ENCODE measurements around the gene KLHDC10.
"Not testable (repeated sequence)": the region's sequence is repeated elsewhere in the genome, so short reads cannot be mapped to it uniquely, and the experiment has no call there.

The KLHDC10 gene

DNA sequence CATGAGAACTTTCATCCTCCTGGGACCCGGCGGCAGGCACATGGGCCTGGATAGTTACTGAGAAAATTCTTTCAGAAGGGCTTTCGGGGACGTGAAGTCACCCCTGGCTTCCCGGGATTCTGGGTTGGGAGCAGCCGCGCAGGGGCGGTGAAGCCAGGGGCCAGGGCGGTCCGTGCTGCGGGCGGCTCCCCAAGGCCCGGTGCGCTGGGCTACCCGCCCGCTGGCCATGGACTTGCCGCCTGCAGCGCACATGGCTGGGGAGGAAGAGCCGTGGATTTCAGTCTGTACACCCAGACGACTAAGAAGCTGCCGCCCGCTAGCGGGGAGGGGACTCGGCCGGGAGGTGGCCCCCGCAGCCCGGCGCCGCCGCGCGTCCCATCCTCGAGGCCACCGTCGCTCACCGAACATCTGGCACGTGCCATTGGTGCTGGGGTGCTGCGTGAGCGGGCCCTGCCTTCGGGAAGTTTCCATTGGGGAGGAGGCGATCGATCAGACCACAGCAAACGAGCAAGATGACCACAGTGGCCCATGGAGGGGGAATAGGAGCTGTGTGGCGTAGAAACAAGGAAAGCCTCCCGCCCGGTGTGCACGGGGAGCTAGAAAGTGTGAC lies 70.3 kb downstream of the KLHDC10 start:
- no peak for DNase-seq (ENCODE audit: low read depth, low spot score)

DNA sequence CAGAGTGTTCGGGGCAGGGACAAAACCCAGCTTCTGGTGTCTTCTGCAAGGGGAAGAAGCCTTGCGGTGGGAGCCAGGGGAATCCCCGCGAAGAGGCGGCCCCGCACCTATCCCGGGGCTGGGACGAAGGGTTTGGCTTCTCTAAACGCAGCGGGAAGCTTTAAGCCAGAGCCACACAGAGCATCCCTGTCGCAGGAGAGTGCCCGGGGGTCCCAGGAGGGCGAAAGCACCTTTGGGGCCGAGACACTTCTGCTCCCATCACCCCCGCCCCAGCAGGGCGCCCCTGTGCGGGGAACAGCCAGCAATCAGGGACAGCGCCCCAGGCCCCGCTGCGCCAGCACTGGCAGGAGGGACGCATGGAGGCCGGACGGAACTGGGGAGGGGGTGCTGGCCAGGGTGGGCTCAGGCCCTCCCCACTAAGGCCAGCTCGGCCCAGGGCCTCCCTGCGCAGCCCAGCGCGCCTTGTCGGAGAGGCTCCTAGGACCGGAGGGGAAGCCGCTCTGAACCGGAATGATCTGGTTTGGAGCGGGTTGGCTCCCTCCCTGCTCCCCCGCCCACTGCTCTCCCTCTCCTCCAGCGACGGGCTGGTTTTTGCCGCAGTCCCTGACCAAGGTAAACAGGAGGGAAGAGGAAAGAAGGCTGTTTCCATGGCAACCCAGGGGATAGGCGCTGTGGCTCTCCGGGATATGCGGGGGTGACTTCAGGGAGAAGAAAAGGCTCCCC lies 71.0 kb downstream of the KLHDC10 start:
- no peak for DNase-seq (ENCODE audit: low read depth, low spot score)

DNA sequence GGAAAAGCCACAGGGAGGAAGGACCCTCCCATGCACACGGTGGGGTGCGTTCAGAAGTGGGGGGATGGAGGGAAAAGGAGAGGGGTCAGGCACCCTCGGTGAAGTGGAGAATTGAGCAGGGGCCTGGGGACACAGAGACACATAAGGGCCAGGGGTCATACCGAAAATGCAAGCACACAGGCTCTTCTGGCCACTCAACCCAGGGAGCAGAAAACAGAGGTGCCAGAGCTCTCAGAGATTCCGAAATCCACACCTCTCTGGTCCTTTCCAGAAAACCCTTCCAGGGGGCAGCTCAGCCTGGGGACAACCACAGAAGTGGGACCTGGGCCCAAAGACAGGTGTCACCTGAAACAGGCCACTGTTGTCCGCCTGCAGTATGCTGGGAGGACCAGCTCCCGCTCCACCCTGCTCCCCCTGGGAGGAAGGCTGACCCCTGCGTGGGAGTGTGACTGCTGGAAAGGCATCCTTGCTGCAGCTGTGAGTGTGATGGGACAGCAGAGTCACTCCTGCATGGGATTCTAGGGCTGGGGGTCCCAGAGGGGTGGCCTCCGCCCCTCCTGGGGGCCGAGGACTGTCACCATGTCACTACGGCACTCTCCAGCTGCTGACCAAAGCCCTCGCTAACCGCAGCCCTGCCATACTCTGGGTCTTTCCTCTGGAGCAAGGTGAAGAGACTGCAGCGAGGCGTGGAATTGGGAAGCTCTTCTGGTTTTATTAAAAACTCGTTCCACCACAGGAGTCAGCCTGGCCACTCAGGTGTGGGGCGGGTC lies 71.7 kb downstream of the KLHDC10 start:
- DNase-seq (ENCODE audit: low read depth, low spot score): no peak

DNA sequence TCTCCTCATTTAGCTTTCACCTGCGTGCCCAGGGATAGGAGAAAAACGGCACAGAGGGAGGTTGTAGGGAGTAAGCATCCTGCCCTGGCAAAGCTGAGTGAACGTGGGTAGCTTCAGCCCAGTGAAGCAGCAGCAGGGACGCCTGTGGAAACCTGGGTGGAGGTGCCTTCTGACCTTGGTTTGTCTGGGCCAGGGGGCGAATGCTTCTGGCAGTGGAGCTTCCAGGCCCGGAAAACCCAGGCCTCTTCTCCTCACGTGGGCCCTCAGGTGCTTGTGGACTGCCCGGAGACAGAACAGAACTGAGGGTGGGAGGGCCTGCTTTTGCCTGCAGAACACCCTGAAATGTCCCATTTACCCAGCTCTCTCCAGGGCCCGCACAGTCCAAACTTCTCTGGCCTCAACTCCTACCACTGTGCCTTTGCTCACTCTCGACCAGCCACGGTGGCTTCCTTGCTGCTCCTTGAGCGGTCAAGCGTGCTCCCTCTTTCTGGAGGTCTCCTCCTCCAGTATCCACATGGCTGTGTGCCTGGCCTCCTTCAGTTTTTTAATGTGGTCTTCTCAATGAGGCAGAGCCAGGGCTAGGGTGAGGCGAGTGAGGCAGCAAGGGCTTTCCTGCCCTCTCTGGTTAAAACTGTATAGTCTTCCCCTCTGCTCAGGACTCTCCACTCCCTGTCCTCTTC lies 72.5 kb downstream of the KLHDC10 start:
- DNase-seq (ENCODE audit: low read depth, low spot score): no peak

DNA sequence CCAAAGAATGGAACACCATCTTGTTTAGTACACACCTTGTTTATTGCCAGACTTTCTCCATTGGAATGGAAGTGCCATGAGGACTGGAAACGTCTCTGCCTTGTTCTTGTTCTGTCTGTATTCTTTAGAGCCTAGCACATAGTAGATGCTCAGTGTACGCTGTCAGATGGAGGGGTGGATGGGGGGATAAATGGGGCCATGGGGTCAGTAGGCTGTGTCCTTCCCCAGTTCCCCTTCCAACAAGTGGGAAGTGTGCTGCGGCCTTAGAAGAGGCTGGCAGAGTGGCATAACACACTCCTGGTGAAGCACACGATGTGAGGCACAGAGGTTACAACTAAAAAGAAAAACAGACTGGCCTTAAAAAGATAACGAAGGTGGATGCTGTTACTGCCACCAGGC lies 73.0 kb downstream of the KLHDC10 start:
- no peak for DNase-seq (ENCODE audit: low read depth, low spot score)

DNA sequence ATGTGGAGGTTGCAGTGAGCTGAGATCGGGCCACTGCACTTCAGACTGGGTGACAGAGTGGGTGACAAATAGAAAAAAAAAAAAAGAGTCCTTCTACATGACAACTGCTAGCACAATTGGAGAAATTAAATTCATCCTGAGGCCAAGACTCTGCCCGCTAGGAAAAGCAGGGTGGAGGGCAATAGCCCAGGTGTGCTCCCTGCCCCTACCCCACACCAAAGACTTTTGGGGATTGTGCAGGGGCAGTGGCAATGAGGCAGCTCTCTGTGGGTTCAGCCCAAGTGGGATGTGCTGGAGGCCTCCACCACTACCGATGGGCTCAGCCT lies 73.6 kb downstream of the KLHDC10 start:
- DNase-seq (ENCODE audit: low read depth, low spot score): no peak

DNA sequence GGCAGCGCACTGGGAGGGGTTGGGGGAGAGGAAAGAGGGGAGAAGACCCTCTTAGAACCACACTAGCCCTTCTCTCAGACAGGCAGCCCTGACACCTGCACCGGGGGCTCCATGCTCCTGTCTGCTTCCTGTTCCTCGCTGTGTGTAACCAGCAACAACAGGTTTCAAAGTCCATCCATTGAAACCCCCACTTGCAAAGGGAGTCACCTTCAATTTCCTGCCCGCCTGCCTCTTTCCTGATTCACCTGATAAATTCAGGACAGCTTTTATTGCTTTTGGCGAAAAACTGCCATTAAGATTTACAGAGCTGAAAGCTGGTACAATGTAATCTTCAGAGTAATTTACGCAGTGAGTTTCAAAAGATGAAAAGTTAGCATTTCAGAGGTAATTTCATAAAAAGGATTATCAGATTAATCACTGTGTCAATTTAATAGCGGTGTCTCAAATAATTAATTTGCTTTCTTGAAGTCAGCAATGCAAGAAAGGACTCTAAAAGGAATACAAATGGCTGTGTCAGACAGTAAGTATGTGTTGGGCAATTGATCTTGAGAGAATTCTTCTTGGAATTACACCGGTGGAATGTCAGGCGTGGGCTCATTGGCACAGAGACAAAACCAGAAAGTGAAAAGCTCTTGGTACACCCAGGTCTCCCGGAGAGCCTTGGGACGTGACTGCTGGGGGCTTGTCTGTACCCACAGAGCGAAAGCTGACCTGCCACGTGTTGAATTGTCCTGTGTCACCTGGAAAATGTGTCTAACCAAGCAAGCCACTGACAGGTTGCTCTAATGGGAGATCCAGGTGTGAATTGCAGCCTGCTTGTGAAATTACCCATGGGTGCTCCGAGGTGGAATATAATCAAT lies 74.2 kb downstream of the KLHDC10 start:
- no peak for DNase-seq (ENCODE audit: low read depth, low spot score)

DNA sequence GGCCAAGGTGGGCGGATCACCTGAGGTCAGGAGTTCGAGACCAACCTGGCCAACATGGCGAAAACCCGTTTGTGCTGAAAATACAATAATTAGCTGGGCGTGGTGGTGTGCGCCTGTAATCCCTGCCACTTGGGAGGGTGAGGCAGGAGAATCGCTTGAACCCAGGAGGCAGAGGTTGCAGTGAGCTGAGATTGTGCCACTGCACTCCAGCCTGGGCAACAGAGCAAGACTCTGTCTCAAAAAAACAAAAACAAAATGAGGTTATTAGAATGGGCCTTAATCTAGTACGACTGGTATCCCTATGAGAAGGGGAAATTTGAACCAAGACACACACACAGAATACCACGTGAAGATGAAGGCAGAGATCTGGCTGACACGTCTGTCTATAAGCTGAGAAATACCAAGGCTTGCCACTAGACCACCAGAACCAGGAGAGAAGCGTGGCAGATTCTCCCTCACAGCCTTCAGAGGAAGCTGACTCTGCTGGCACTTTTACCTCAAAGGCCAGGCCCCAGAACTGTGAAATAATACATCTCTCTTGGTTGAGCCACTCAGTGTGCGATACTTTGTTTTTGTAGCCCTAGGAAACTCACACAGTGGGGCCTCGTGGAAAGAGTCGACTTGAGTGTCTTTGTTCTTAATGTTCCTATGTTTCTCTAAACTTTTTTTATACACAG lies 75.2 kb downstream of the KLHDC10 start:
- DNase-seq (ENCODE audit: low read depth, low spot score): no peak

DNA sequence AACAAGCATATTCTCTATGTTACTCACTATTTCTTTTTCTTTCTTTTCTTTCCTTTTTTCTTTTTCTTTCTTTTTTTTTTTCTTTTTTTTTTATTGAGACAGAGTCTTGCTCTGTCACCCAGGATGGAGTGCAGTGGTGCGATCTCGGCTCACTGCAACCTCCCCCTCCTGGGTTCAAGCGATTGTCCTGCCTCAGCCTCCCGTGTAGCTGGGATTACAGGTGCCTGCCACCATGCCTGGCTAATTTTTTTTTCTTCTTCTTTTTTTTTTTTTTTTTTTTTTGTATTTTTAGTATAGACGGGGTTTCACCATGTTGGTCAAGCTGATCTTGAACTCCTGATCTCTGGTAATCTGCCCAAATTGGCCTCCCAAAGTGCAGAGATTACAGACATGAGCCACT lies 75.8 kb downstream of the KLHDC10 start:
- not testable (repeated sequence) for DNase-seq (ENCODE audit: low read depth, low spot score)

DNA sequence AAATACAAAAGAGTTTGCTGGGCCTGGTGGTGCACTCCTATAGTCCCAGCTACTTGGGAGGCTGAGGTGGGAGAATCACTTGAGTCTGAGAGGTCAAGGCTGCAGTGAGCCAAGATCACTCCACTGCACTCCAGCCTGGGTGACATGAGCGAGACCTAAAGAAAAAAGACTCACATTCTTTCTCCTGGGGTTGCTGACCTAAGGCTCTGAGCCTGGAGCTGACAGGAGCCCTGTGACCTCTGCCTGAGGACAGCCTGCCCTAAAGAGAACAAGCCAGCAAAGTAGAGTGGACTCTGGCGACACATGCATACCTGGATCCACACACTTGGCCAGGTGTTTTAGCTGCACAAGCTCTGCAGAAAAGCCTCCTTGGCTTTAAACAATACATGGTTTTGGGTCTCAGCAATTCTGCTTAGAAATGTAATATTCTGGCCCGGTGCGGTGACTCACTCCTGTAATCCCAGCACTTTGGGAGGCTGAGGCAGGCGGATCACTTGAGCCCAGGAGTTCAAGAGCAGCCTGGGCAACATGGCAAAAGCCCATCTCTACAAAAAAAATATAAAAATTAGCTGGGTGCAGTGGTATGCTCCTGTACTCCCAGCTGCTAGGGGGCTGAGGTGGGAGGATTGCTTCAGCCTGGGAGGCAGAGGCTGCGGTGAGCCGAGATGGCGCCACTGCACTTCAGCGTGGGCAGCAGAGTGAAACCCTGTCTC lies 76.5 kb downstream of the KLHDC10 start:
- DNase-seq (ENCODE audit: low read depth, low spot score): no peak

DNA sequence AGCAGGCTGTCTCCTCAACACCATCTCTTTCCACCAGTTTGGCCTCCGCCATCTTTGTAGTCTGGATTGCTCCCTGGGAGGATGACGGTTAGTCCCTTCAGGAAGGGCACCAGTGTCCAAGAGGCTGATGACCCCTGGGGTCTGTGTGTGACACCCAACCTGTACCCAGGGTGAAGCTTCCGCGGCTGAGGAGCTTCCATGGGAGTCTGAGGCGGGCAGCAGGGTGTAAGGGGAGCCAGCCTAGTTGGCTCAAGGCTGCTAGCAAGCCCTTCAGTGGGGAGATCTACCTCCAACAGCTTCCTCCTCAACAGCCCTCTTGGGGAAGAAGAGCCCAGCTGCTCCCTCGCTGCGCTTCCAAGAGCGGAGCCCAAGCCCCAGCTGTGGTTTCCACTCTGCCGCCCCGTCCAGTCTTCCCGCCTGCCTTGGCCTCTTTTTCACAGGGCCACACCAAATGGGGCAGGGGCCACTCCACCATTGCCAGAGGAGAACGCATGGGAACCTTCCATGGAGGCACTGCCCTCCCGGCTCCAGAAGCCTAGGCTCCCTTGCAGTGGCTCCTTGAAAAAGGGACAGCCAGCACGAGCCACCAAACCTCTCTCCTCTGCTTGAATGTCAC lies 77.5 kb downstream of the KLHDC10 start:
- DNase-seq (ENCODE audit: low read depth, low spot score): no peak

DNA sequence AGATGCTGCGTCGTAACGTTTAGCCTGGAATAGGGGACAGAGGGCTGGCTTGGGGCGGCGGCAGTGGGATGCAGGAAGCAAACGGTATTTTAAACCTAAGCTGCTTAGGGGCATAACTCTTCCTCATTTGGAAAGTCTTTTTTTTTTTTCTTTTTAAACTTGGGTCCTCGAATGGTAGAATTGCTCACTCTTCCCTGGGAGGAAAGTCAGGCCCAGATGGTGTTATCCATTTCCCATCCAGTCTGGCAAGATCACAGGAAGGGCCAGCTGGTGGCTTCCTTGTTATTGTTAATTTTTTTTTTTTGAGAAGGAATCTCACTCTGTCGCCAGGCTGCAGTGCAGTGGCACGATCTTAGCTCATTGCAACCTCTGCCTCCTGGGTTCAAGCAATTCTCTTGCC lies 78.2 kb downstream of the KLHDC10 start:
- DNase-seq (ENCODE audit: low read depth, low spot score): no peak

DNA sequence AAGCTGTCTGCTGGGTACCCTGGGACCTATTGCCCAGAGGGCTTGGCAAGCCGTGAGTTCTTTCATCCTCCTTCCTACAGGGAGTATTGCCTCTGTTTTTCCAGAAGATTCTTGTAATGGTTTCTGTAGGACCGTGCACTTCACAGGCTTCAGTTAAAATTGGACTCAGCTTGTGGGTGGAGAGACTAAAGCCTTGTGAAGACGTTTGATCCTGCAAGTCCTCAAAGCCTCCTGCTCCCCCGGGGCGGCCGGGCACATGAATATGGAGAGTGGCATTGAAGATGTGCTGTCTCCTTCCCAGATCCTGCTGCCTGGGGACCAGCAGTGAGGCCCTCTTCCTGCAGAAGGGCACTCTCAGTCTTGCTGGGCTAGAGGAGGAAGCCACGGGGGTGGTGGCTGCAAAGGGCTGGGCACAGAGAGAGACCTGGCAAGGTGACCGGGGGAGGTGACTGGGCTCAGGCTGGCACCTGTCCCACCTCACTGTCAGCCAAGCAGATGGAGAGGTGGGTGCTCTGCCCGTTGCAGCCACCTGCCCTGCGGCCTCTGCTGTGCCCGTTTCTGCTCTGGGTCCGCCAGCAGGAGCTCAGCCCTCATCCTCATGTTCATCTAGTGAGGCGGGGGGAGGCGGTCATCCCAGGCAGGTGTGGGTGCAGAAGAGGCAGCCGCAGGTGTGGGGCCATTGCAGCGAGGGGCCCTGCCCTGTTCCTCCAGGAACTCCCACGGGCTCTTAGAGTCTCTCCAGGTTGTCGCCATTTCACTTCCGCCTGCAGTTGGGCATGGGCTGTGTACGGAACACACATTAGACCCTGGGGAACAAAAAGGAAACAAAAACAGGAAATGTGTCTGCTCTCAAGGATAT lies 79.2 kb downstream of the KLHDC10 start:
- DNase-seq (ENCODE audit: low read depth, low spot score): no peak

DNA sequence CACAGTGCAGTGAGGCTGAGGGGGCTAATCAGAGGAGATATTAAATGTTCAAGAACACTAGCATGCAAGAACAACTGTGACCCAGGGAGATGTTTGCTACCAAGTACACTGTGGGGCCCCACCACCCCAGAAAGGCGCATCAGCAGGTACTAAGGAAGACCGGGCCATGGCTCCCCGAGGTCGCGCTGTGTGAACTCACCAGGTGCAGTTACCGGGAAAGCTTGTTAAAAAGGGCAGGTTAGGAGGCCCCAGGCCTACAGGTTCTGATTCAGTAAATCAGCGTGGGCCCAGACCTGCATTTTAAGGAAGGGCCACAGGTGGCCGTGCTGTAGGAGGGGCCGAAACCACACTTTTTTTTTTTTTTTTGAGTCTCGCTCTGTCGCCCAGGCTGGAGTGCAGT lies 80.3 kb downstream of the KLHDC10 start:
- DNase-seq (ENCODE audit: low read depth, low spot score): no peak

DNA sequence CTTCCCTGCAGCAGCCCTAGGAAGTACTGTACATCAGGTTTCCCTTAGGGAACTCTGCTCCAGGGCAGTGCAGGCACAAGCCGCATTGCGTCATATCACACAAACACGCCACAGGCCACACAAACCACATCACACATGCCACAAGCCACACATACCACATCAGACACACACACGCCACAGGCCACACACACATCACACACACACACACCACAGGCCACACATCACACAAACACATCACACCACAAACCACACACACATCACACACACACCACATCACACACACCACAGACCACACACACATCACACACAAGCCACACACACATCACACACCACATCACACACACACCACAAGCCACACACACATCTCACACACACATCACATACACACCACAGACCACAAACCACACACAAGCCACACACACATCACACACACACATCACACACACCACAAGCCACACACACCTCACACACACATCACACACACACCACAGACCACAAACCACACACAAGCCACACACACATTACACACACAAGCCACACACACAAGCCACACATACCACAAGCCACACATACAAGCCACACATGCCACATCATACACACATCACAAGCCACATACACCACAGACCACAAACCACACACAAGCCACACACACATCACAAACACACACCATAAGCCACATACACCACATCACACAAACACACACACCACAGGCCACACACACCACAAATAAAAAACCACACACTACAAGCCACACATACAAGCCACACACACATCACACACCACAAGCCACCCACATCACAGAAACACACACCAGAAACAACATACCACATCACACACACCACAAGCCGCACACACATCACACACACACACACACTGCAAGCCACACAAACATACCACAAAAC lies 81.5 kb downstream of the KLHDC10 start:
- no peak for DNase-seq (ENCODE audit: low read depth, low spot score)

DNA sequence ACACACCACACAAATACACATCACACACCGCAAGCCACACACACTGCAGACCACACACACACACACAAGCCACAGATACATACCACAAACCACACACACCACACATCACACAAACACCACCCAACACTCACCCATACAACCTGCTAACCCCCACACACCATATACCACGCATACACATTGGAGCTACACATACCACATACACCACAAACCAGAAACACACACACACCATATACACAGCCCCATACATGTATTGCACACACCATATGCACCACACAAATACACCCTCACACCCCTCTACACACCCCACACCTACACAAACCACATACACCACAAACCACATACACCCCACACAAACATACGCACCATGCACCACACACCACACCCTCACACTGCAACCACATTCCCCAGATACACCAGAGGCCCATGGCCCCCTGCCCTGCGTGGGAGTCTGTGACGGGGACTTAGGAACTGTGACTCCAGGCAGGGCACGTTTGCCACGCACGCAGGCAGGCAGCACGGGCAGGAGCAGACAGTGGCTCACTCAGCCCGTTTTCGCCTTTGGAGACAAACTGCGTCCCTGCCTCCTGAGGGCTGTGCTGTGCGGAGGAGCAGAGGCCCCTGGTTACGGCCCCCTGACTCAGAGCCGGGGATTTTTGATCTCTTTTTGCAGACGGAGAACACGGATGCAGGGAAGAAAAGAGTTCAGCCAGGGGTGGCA lies 82.3 kb downstream of the KLHDC10 start:
- DNase-seq (ENCODE audit: low read depth, low spot score): no peak

DNA sequence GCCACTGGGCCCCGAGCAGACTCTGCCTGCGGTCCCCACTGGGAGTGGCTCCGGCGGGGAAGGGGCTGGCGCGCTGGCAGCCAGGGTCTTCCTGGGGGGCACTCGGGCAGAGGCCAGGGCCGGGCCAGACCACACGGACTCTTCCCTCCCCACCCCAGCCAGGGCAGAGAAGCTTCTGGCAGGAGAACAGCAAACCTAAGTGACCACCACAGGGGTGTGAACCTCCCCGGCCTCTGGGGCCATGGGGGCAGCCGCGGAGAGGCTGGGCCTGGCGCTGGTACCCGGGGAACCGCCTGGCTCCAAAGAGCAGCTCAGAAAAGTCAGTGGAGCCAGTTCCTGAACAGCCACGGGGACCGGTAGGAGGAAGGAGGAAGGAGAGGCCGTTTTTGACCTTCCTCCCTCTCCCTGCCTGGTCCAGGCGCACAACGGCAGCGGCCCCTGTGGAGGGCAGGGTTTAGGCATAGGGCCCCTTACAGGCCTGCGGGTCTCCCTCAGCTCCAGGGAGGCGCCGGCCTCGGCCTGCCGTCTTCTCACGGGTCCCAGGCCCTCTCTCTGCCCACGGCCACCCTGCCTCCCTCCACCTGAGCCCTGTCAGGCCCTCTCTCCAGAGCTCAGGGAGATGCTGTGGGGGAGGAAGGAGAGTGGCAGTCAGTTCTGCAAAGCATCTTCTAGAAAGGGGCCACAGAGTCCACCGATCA lies 83.0 kb downstream of the KLHDC10 start:
- DNase-seq (ENCODE audit: low read depth, low spot score): no peak

Measured in activated CD4-positive, CD25-positive, alpha-beta regulatory T cell treated with anti-CD3 and anti-CD28 coated beads, Interleukin-2, amount 50 U/mL, for 16 hours (primary cell).